ENCODE data around the gene ZDHHC11.
"Not testable (repeated sequence)": the region's sequence is repeated elsewhere in the genome, so short reads cannot be mapped to it uniquely, and the experiment has no call there.

- TF ChIP-seq CTCF, POLR2A (IDR thresholded peaks at IDR 0.05): not testable (repeated sequence)
Measured at GRCh38 chr5:774854-775505, 75.8 kb downstream of the ZDHHC11 start.
